NB4 (cell line): ENCODE measurements around the gene AGPAT3.

ENCODE experiments used
- DNase-seq: peaks from one replicate; pipeline ENCODE4 v3.0.0; 2010; ENCODE audit warnings: low read depth
- H3K4me3 ChIP-seq: one replicate; pipeline ENCODE4 v1.5.1; 2011; ENCODE audit warnings: mild to moderate bottlenecking, low read depth, low read length, moderate library complexity
- MYC ChIP-seq: IDR thresholded peaks from 2 replicates; pipeline ENCODE4 v1.6.1; 2011; ENCODE audit warnings: low read depth, low read length
- POLR2A ChIP-seq: IDR thresholded peaks from 2 replicates; pipeline ENCODE4 v1.6.1; 2011; ENCODE audit warnings: mild to moderate bottlenecking; ENCODE audit not compliant: insufficient read length; ENCODE audit errors: extremely low read depth
- TF ChIP-seq, protein P1 (sequence below): IDR thresholded peaks from one replicate; pipeline ENCODE4 v1.5.1; 2012; ENCODE audit warnings: low read depth, low read length
- TF ChIP-seq, protein P2 (sequence below): IDR thresholded peaks from 2 replicates; pipeline ENCODE4 v1.6.1; 2011; ENCODE audit warnings: low read depth, low read length

AGPAT3 gene

DNA sequence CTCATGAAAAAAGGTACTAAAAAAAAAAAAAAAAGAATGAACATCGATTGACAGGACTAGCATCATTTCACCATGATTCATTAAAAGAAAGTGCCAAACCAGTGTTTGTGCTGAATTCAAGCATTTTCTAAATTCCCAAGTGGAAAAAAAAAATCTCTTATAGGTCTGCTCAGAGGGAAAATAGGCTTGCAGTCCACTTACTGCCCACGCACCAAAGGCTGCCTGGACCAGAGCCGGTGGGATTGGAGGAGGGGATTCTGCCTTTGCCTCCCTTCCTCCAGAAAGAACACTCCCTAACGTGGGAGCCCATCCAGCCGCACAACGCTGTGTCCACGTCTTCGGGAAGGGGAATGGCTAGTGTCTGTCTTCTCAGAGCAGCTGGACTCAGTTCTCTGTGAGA, 141.6 kb downstream of the AGPAT3 start:
- no peak for DNase-seq
- no peak overlapping the region for H3K4me3 ChIP-seq
- TF ChIP-seq, protein P1, sequence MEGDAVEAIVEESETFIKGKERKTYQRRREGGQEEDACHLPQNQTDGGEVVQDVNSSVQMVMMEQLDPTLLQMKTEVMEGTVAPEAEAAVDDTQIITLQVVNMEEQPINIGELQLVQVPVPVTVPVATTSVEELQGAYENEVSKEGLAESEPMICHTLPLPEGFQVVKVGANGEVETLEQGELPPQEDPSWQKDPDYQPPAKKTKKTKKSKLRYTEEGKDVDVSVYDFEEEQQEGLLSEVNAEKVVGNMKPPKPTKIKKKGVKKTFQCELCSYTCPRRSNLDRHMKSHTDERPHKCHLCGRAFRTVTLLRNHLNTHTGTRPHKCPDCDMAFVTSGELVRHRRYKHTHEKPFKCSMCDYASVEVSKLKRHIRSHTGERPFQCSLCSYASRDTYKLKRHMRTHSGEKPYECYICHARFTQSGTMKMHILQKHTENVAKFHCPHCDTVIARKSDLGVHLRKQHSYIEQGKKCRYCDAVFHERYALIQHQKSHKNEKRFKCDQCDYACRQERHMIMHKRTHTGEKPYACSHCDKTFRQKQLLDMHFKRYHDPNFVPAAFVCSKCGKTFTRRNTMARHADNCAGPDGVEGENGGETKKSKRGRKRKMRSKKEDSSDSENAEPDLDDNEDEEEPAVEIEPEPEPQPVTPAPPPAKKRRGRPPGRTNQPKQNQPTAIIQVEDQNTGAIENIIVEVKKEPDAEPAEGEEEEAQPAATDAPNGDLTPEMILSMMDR, result no peak
- TF ChIP-seq POLR2A (no peak), MYC (no peak)
- TF ChIP-seq, protein P2, sequence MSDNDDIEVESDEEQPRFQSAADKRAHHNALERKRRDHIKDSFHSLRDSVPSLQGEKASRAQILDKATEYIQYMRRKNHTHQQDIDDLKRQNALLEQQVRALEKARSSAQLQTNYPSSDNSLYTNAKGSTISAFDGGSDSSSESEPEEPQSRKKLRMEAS, result no peak

DNA sequence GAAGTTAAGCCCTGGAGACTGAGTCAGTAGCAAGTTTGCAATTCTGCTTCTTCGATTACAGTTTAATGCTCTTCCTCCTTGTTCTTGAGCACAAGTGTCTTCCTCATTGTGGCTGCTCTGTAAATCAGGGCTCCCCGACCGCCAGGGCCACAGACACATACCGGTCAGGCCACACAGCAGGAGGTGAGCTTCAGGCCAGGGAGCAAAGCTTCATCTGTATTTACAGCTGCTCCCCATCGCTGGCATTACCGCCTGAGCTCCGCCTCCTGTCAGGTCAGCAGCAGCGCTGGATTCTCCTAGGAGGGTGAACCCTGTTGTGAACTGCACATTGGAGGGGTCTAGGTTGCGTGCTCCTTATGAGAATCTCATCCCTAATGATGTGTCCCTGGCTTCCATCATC, 145.4 kb downstream of the AGPAT3 start:
- peak; percentile 66 for DNase-seq
- TF ChIP-seq, protein P1, result no peak
- TF ChIP-seq MYC, result no peak
- TF ChIP-seq, protein P2, result no peak
- no peak for TF ChIP-seq POLR2A
- no peak overlapping the region for H3K4me3 ChIP-seq

DNA sequence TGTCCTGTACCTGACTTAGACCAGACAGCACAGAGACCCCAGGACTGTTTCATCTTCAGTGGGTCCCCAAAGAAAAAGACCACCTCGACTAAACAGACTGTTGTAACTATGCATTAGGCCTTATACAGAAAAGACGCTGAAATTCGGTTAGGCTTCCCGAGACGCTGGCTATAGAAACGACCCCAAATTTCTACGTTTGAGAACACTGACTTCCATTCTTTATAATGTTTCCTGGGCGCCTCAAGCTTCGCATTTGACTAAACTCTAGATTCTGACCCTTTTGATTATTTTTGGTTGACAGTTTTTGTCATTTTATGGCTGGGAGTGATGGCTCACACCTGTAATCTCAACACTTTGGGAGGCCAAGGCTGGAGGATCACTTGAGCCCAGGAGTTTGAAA, 146.1 kb downstream of the AGPAT3 start:
- no peak for DNase-seq
- TF ChIP-seq, protein P2, result no peak
- TF ChIP-seq POLR2A (no peak), MYC (no peak)
- H3K4me3 ChIP-seq, result peak overlapping the region; percentile 61

DNA sequence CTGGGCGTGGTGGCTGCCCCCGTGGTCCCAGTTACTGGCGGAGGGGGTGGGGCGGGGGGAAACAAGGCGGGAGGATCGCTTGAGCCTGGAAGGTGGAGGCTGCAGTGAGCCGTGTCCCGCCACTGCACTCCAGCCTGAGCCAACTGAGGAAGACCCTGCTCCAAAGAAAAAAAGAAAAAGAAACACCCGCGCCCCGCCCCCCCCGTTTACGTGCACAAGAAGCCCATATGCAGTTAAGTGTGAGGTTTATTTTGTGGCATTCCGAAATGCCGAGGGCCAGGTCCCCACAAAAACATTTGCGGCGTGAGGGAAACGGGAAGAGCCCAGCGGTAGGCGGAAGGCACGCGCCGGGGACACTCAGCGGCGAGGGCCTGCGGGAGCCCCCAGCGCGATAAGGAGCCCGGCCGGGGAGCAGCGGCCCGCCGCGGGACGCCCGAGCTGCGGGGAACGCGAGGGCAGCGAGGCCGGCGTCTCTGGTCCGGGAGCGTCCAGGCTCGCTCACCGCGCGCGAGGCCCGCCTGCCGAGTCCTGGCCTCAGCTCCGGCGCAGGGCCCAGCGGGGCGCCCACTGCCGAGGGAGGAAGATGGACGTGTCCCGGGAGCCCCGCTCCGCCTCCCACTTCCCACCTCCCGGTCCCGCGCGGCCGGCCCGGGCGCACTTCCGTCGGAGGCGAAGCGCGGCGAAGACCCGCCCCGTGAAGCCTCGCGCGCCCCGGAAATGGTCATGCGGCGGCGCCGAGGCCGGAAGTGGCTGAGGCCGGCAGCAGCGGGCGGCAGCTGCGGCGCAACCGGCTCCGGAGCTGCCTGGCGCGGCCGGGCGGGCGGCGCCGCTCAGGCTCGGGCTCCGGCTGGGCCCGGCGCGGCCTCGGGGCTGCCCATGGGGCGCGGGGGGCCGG, 146.8 kb downstream of the AGPAT3 start, which contains the start of gene TRAPPC10:
Gene TRAPPC10 (plus strand): TSS at position 731 of the 895 bp plus-strand sequence. CDS start 185 bp downstream, outside the sequence.
- TF ChIP-seq MYC (peak; percentile 23; the same call in 1 of the 2 replicates), POLR2A (peak; percentile 74)
- TF ChIP-seq, protein P2, result peak; percentile 46
- TF ChIP-seq, protein P1, result no peak
- DNase-seq, result peak; percentile 90
- H3K4me3 ChIP-seq, result peak within 1 kb of the TSS; percentile 82

DNA sequence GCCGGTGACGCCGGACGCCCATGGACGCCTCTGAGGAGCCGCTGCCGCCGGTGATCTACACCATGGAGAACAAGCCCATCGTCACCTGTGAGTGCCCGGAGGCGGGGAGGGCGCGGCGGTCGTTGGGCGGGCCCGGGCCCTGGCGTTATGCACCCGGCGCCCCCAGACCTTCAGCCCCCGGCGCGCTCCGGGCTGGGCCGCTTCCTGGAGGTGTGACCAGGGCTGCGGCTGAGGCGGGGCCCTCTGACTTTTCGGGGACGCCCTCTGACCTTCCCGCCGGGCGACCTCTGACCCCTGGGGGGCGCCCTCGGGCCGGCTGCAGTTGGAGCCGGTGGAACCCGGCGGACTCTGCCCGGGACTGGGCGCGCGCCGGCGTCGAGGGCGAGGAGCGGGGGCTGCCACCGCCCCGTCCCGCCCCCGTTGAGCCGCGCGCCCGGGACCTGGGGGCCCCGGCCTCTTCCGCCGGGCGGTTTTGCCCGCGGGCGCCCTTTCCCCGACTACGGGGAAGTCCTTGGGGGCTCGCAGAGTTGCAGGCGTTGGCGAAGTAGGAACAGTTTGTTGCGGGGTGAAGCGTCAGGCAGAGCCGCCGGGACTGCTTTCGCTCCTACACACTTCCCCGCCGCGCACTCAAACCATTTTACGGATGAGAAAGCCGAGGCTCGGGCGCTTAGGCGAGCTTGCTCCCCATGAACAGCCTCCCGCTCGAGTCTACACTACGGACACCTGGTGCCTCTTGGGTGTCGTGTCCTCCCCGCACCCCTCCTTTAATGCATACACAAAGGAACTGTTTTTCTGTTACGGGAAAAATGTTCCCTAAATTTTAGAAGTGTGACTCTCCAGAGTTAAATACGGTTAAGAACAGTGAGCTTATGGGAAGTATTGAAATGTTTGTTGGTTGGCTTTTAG, 147.7 kb downstream of the AGPAT3 start:
- peak; percentile 89 for DNase-seq
- TF ChIP-seq, protein P2, result no peak
- no peak for TF ChIP-seq POLR2A
- TF ChIP-seq MYC, result no peak; the same call in 1 of the 2 replicates
- TF ChIP-seq, protein P1, result no peak
- peak overlapping the region; percentile 82 for H3K4me3 ChIP-seq
